IPS-18c (cell line): Measurements from ENCODE around the gene XIRP2.

Experiments used
- H3K4me3 ChIP-seq: 2 replicates; pipeline ENCODE4 v1.7.0; 2013; ENCODE audit warnings: low read depth, mild to moderate bottlenecking, low read length, moderate library complexity; ENCODE audit not compliant: insufficient read depth
- H3K9me3 ChIP-seq: one replicate; pipeline ENCODE4 v1.6.1; 2013; ENCODE audit warnings: mild to moderate bottlenecking, low read length, moderate library complexity; ENCODE audit not compliant: control insufficient read depth, insufficient read depth

XIRP2 gene

DNA sequence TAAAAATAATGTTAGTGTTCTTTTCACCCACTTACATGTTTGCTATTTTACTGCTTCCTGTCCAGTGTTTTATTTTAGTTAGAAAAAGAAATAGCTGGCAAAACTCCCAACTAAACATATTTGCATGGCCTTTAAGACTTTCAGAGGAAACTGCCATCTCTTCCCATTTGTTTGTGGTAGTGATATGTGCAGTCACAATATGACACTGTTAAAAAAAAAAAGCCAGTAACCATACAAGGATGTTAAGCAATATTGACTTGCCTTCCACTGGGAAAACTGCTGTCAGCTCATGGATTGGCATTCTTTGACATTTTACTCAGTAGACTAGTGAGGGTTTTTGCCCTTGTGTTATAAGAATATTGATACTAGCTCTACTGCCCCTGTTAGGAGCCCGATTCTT lies 29.1 kb downstream of the XIRP2 start:
- H3K9me3 ChIP-seq, result peaks cover 4% of the 10 kb centered on the region
- no peak overlapping the region for H3K4me3 ChIP-seq

- Histone ChIP-seq H3K9me3 (no peaks in the 10 kb centered on the region), H3K4me3 (no peak overlapping the region)
Measured at GRCh38 chr2:166921261-166921896, 33.1 kb downstream of the XIRP2 start.

DNA sequence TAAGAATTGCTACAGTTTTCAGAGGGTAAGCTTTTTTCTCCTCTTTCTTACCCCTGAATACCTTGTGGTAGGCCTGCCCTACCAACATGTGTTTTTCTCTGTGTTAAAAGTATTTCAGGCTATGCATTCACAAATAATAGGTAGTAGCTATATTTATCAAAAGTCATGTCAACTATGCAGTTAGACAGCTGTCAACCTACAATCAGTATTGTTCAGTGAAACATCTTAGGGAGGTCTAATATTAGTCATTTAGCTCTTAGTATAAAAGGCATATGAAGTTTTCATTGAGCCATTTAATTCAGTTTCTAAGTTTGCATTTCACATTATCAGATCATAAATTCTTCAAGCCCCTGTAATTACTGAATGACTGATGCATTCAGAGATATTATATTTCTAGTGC lies 36.7 kb downstream of the XIRP2 start:
- Histone ChIP-seq H3K4me3 (no peak overlapping the region), H3K9me3 (no peaks in the 10 kb centered on the region)

DNA sequence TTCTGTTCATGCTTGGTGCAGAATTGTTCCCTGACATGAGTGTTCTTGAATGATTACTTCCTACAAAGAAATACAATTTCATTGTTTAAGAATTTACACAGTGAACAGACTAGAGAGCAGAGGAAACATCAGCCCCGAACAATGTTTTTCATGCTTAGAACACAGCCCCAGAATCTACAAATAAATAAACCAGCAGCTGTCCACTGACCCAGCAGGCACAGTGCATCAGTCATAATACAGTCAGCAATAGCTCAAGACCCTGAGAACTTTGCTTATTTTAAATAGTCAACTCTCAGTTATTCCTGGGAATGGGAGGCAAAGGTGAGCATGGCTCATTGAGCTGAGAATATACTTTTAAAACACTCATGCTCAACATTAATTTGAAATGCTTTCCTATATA lies 38.4 kb downstream of the XIRP2 start:
- no peak overlapping the region for H3K4me3 ChIP-seq
- H3K9me3 ChIP-seq, result no peaks in the 10 kb centered on the region

GRCh38 chr2:166932032-166932431 lies 43.8 kb downstream of the XIRP2 start:
- no peaks in the 10 kb centered on the region for H3K9me3 ChIP-seq
- H3K4me3 ChIP-seq, result no peak overlapping the region

DNA sequence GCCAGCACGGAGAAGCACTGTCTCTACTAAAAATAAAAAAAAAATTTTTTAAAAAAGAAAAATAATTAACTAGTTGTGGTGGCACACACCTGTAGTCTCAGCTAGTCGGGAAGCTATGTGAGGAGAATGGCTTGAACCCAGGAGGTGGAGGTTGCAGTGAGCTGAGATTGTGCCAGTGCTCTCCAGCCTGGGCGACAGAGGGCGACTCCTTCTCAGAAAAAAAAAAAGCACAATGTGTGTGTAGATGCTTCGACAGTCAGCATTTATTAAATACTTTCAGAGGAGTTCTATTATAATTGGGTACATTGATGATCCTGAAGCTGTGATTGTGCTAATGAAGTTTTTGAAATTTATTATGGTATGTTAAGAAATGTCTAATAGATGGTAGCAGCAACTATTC lies 46.5 kb downstream of the XIRP2 start:
- Histone ChIP-seq H3K4me3 (no peak overlapping the region), H3K9me3 (peaks cover 2% of the 10 kb centered on the region)

- no peak overlapping the region for H3K4me3 ChIP-seq
- H3K9me3 ChIP-seq, result peaks cover 6% of the 10 kb centered on the region
Measured at GRCh38 chr2:166942377-166942776, 54.1 kb downstream of the XIRP2 start.

DNA sequence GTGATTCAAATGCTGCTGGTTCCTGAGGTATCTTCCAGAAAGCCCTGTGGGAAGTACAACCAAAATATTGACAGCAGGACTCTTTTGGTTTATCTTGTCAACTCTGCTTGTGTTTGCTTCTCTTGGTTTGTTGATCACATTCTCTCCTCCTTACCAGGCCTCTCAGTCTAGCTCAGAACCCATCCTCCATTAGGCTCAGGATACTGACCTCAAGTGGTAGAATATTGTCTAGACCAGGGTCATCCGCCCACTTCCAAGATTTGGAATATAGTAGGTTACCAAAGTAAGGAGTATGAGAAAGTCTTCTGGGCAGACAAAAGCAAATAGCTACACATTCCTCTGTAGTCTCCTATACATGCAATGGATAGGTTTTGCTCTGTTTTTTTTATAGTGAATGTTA lies 56.6 kb downstream of the XIRP2 start:
- Histone ChIP-seq H3K4me3 (no peak overlapping the region), H3K9me3 (peaks cover 4% of the 10 kb centered on the region)

DNA sequence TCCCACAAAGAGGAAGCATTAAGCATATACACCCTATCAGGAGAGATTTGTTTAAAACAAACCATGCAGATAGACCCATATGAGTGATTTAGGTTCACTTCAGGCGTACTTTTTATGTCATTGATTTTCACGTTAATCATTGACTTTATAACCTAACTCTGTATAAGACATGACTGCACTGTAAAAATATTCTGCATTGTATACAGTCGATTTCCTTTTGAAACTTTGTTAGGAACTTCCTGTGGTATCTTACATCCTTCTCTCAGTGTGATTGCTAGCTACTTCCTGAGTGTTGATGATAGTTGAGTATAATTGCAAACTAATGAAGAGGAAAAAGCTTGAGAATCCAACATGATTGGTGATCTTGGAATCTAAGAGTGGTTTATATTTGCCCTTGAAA lies 69.4 kb downstream of the XIRP2 start:
- no peak overlapping the region for H3K4me3 ChIP-seq
- no peaks in the 10 kb centered on the region for H3K9me3 ChIP-seq

- Histone ChIP-seq H3K4me3 (no peak overlapping the region), H3K9me3 (no peaks in the 10 kb centered on the region)
Measured at GRCh38 chr2:166958986-166959481, 70.8 kb downstream of the XIRP2 start.

- no peaks in the 10 kb centered on the region for H3K9me3 ChIP-seq
Measured at GRCh38 chr2:166959556-166959955, 71.3 kb downstream of the XIRP2 start.

GRCh38 chr2:166960702-166961270 lies 72.5 kb downstream of the XIRP2 start:
- H3K9me3 ChIP-seq, result no peaks in the 10 kb centered on the region
- H3K4me3 ChIP-seq, result no peak overlapping the region

More at GRCh38 chr2:166959556-166959955, 71.3 kb downstream of the XIRP2 start:
- no peak overlapping the region for H3K4me3 ChIP-seq

GRCh38 chr2:166961933-166962332 lies 73.7 kb downstream of the XIRP2 start:
- no peak overlapping the region for H3K4me3 ChIP-seq
- no peaks in the 10 kb centered on the region for H3K9me3 ChIP-seq

GRCh38 chr2:166969486-166969885 lies 81.2 kb downstream of the XIRP2 start:
- no peak overlapping the region for H3K4me3 ChIP-seq
- no peaks in the 10 kb centered on the region for H3K9me3 ChIP-seq

DNA sequence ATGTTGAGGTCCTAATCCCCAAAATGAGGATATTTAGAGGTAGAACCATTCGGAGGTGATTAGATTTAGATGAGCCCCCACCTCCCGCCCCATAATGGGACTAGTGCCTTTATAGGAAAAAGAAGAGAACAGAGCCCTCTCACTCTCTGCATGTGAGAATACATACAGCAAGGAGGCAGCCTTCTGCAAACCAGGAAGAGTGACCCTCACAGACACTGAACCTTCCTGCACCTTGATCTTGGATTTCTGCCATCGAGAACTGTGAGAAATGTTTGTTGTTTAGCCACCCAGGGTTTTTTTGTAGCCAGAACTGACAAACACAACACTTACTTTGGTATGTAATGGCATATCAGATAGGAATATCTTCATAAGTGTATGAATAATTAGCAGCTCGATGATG lies 83.7 kb downstream of the XIRP2 start:
- Histone ChIP-seq H3K9me3 (no peaks in the 10 kb centered on the region), H3K4me3 (no peak overlapping the region)

GRCh38 chr2:166972418-166972817 lies 84.1 kb downstream of the XIRP2 start:
- Histone ChIP-seq H3K9me3 (no peaks in the 10 kb centered on the region), H3K4me3 (no peak overlapping the region)

DNA sequence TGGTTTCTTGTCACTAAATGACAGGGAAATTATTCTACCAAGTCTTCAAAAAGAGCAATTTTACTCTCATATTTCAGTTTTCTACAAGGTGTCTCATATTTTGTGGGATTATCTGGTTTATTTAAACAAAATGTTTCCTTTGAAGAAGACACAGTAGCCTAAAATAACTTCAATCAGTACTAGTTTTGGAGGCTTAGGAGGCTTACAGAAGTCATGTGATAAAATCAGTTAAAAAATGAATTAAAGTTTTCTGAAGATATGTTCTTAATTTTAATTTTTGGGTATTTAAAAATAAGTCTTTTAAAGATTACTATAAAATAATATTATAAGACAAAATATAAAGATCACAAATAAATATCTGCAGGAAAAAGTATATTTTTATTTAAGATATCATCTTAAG lies 95.9 kb downstream of the XIRP2 start:
- no peak overlapping the region for H3K4me3 ChIP-seq

GRCh38 chr2:166984797-166985196 lies 96.5 kb downstream of the XIRP2 start:
- no peaks in the 10 kb centered on the region for H3K9me3 ChIP-seq
- no peak overlapping the region for H3K4me3 ChIP-seq

More for the DNA sequence above, 95.9 kb downstream of the XIRP2 start:
- H3K9me3 ChIP-seq, result no peaks in the 10 kb centered on the region
